DMS114 treated with DMSO at 0.1 percent for 48 hours (cell line): ENCODE measurements around the gene ZNF287.

Experiments
- DNase-seq: peaks from one replicate; lab custom pipeline; 2025; ENCODE audit not compliant: unreplicated experiment; lab: John Stamatoyannopoulos, UW

Gene ZNF287

DNA sequence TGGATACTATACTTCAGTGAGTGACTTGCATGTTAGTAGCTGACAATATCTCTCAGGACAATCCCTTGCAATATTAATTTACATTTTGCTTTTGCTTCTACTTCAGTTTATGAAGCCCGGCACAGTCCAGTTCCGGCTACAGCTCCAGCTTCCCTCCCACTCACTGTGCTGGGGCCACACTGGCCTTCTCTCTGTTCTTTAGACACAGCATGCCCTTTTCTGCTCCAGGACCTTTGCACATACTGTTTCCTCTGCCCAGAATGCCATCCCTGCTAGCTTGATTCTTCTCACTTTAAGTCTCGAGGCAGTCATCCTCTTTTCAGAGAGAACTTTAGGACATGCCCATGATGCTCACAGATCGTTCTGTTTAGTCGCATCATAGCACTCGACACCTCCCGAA is 51.5 kb downstream of the ZNF287 start:
- DNase-seq = no peak

GRCh38 chr17:16516594-16517051 is 52.4 kb downstream of the ZNF287 start:
- DNase-seq = no peak

- DNase-seq = no peak
These were observed 53.1 kb downstream of the ZNF287 start for GRCh38 chr17:16515933-16516332.

- no peak for DNase-seq
These were observed 55.1 kb downstream of the ZNF287 start for GRCh38 chr17:16513873-16514272.

GRCh38 chr17:16512011-16512410 is 57.0 kb downstream of the ZNF287 start:
- DNase-seq = no peak

DNA sequence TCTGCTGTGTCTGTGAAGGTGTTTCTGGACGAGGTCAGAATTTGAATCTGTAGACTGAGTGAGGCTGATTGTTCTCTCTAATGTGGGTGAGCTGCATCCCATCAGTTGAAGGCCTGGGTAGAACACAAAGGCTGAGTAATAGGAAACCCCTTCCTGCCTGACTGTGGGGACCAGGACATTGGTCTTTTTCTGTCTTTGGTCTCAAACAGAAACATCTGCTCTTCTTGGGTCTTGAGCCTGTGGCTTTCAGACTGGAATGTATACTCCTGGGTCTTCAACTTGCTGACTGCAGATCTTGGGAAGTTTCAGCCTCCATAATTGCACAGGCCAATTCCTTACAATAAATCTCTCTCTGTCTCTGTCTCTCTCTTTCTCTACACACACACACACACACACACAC is 57.4 kb downstream of the ZNF287 start:
- DNase-seq = no peak

DNA sequence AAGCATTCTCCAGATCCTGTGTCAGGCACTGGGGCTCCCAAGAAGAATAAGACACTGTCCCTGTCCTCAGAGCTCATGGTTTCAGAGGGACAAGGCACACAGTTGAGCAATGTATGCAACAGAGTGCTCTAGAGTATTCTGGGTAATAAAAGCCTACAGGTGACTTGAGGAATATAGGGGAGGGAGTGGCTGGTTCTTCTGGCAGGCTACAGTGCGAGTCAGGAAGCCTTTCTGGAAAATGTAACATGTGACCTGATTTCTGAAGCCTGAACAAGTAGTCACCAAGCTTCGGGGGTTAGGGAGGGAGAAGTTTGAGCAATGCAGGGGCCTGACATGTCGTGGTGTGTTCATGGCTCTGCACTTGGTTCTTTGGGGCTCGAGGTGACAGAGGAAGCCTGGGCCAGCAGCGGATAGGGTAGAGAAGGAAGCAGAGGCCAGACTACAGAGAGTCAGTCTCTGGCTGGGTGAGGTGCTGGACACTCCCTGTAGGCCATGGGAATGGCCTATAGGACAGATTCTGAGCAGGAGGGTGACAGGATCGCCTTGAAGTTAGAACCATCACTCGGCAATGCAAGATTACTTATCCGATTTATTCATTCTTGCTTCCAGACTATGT is 61.0 kb downstream of the ZNF287 start:
- no peak for DNase-seq

DNA sequence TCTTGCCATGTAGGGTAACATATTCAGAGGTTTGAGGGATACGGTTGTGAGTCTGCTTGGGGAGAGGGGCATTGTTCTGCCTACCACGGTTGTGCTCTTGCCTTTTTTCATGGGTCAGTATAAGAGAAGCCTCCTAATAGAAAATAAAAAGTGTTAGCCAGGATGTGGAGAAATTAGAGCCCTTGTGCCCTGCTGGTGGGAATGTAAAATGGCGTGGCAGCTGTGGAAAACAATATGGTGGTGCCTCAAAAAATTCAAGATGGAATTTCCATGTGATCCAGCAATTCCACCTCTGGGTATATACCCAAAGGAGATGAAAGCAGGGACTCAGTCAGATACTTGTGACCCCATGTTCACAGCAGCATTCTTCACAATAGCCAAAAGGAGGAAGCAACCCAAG is 62.8 kb downstream of the ZNF287 start:
- no peak for DNase-seq

- no peak for DNase-seq
These were observed 64.0 kb downstream of the ZNF287 start for GRCh38 chr17:16504984-16505383.
